ENCODE results near the gene ZNF143. TPM values are rescaled to one million over a fixed set of nuclear protein-coding genes. Genes with fewer than 3 reads are reported as not detected.

The ZNF143 gene
- total RNA-seq, 2 experiments from 2014 or later = 26.5 to 33.7 TPM

- no peak for TF ChIP-seq CTCF (IDR thresholded peaks at IDR 0.05)
- Mint-ChIP-seq H3K36me3 (ENCODE audit: low read depth) (peaks cover 12% of the 10 kb centered on the region), H3K27ac (no peak overlapping the region), H3K4me1 (ENCODE audit: low read depth) (no peaks in the 10 kb centered on the region), H3K27me3 (no peaks in the 10 kb centered on the region), H3K4me3 (no peak overlapping the region), H3K9me3 (no peaks in the 10 kb centered on the region)
- ChIA-PET CTCF (interaction anchor here (0.6 to 3.4 kb wide), 5 partner anchors 24 to 451 kb away, joined by 3 to 18 read pairs (median 5); no protein-coding TSS in a partner anchor), POLR2A (interaction anchor here (1.6 kb wide), 1 partner anchor 10 kb away, joined by 3 read pairs; no protein-coding TSS in a partner anchor)
- DNase-seq = no peak
- no peak for ATAC-seq
- intact Hi-C loops (cut with micrococcal nuclease) = no loop called here
Measured at GRCh38 chr11:9530901-9531625, 70.3 kb downstream of the ZNF143 start.

- Mint-ChIP-seq H3K4me1 (ENCODE audit: low read depth) (no peaks in the 10 kb centered on the region), H3K9me3 (no peaks in the 10 kb centered on the region), H3K27ac (no peak overlapping the region), H3K27me3 (no peaks in the 10 kb centered on the region), H3K36me3 (ENCODE audit: low read depth) (no peaks in the 10 kb centered on the region), H3K4me3 (no peak overlapping the region)
- ATAC-seq (no peak), DNase-seq (no peak)
- intact Hi-C loops (cut with micrococcal nuclease) = no loop called here
- no peak for TF ChIP-seq CTCF (IDR thresholded peaks at IDR 0.05)
- ChIA-PET POLR2A (interaction anchor here (0.7 kb wide), 1 partner anchor 626 kb away, joined by 3 read pairs; no protein-coding TSS in a partner anchor), CTCF (interaction anchor here (1.0 to 3.6 kb wide), 7 partner anchors 8 to 342 kb away, joined by 3 to 68 read pairs (median 6); no protein-coding TSS in a partner anchor)
Measured at GRCh38 chr11:9533058-9533457, 72.2 kb downstream of the ZNF143 start.

- no peaks in the 10 kb centered on the region for H3K27me3 Mint-ChIP-seq
- POLR2A ChIA-PET = interaction anchor here (0.7 to 1.8 kb wide), 2 partner anchors 42 to 627 kb away, joined by 3 to 11 read pairs; no protein-coding TSS in a partner anchor
- no peak for DNase-seq
- no peak overlapping the region for H3K4me3 Mint-ChIP-seq
- no peaks in the 10 kb centered on the region for H3K9me3 Mint-ChIP-seq
- H3K27ac Mint-ChIP-seq = no peak overlapping the region
- no peaks in the 10 kb centered on the region for H3K4me1 Mint-ChIP-seq (ENCODE audit: low read depth)
- no peaks in the 10 kb centered on the region for H3K36me3 Mint-ChIP-seq (ENCODE audit: low read depth)
- no peak for ATAC-seq
- intact Hi-C loops (cut with micrococcal nuclease) = no loop called here
- CTCF ChIA-PET = interaction anchor here (0.7 to 3.6 kb wide), 29 partner anchors 9 to 907 kb away, joined by 3 to 68 read pairs (median 5); partner anchors contain the start of gene WEE1
- TF ChIP-seq CTCF (IDR thresholded peaks at IDR 0.05) = no peak
Measured at GRCh38 chr11:9533736-9534473, 73.1 kb downstream of the ZNF143 start.

- CTCF ChIA-PET = interaction anchor here (0.6 to 3.6 kb wide), 72 partner anchors 10 to 906 kb away, joined by 3 to 68 read pairs (median 4); partner anchors contain the start of genes ADM and WEE1
- Mint-ChIP-seq H3K9me3 (no peaks in the 10 kb centered on the region), H3K27me3 (no peaks in the 10 kb centered on the region), H3K27ac (no peak overlapping the region), H3K4me1 (ENCODE audit: low read depth) (no peaks in the 10 kb centered on the region), H3K4me3 (no peak overlapping the region), H3K36me3 (ENCODE audit: low read depth) (no peaks in the 10 kb centered on the region)
- TF ChIP-seq CTCF (IDR thresholded peaks at IDR 0.05) = peak; percentile 83
- DNase-seq (peak; percentile 89), ATAC-seq (peak; percentile 75)
- POLR2A ChIA-PET = interaction anchor here (1.3 to 1.8 kb wide), 2 partner anchors 41 to 214 kb away, joined by 3 to 11 read pairs; no protein-coding TSS in a partner anchor
- intact Hi-C loops (cut with micrococcal nuclease) = loop anchor here (1.0 to 5.0 kb wide), 2 partner anchors 78 to 212 kb away; no protein-coding TSS in a partner anchor
Measured at GRCh38 chr11:9535189-9535781, 74.5 kb downstream of the ZNF143 start.

All from activated CD8-positive, alpha-beta T cell treated with anti-CD3 and anti-CD28 coated beads for 36 hours (primary cell).